ENCODE measurements around the gene IL21R. TPM values are rescaled to one million over a fixed set of nuclear protein-coding genes. Genes with fewer than 3 reads are reported as not detected.
"Not testable (repeated sequence)": the region's sequence is repeated elsewhere in the genome, so short reads cannot be mapped to it uniquely, and the experiment has no call there.

Gene IL21R
- total and polyA plus RNA-seq, 3 donors from 2014 or later: 0.31 to 2.3 (median 0.87) TPM

GRCh38 chr16:27389272-27389961 lies 12.6 kb upstream of the IL21R start:
- no peak overlapping the region for H3K27ac ChIP-seq
- no peaks in the 10 kb centered on the region for H3K27me3 ChIP-seq
- no peaks in the 10 kb centered on the region for H3K9me3 ChIP-seq
- H3K4me3 ChIP-seq: no peak overlapping the region
- no peaks in the 10 kb centered on the region for H3K4me1 ChIP-seq
- WGBS, 2 donors: 86 to 87% methylated on average over 8 of the region's 8 CpGs
- no peaks in the 10 kb centered on the region for H3K36me3 ChIP-seq (ENCODE audit: low read depth, missing control alignments)
- intact Hi-C loops (cut with DNase I; ENCODE audit: low total_unique reads): no loop called here
- DNase-seq: no peak
- TF ChIP-seq POLR2A (IDR thresholded peaks at IDR 0.05) (no peak), CTCF (IDR thresholded peaks at IDR 0.05) (no peak)

DNA sequence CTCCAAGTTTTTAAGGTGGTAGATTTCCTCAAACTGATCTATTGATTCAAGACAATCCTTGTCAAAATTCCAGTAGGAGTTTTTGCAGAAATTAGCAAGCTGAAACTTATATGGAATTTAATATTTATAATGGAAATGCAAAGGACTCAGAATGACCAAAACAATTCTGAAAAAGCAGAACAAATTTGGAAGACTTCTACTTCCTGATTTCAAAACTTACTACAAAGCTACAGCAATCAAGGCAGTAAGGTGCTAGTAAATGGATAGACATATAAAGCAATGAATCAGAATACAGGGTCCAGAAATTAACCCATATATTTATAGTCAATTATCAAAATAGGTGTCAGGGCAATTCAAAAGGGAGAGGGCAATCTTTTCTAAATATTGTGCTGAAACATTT lies 11.8 kb upstream of the IL21R start:
- no peak for TF ChIP-seq POLR2A (IDR thresholded peaks at IDR 0.05)
- no peak for TF ChIP-seq CTCF (IDR thresholded peaks at IDR 0.05)
- Histone ChIP-seq H3K27ac (no peak overlapping the region), H3K9me3 (no peaks in the 10 kb centered on the region), H3K4me1 (no peaks in the 10 kb centered on the region), H3K27me3 (no peaks in the 10 kb centered on the region), H3K4me3 (no peak overlapping the region), H3K36me3 (ENCODE audit: low read depth, missing control alignments) (no peaks in the 10 kb centered on the region)
- intact Hi-C loops (cut with DNase I; ENCODE audit: low total_unique reads): no loop called here
- no peak for DNase-seq

- no peaks in the 10 kb centered on the region for H3K4me1 ChIP-seq
- H3K27ac ChIP-seq: no peak overlapping the region
- TF ChIP-seq CTCF (IDR thresholded peaks at IDR 0.05): no peak
- no peak for TF ChIP-seq POLR2A (IDR thresholded peaks at IDR 0.05)
- no peaks in the 10 kb centered on the region for H3K27me3 ChIP-seq
- WGBS, 2 donors: 72 to 84% methylated on average over 1 of the region's 1 CpG
- DNase-seq: no peak
- no peaks in the 10 kb centered on the region for H3K36me3 ChIP-seq (ENCODE audit: low read depth, missing control alignments)
- intact Hi-C loops (cut with DNase I; ENCODE audit: low total_unique reads): no loop called here
- no peaks in the 10 kb centered on the region for H3K9me3 ChIP-seq
- no peak overlapping the region for H3K4me3 ChIP-seq
Observed at GRCh38 chr16:27392671-27393070, 9.3 kb upstream of the IL21R start.

DNA sequence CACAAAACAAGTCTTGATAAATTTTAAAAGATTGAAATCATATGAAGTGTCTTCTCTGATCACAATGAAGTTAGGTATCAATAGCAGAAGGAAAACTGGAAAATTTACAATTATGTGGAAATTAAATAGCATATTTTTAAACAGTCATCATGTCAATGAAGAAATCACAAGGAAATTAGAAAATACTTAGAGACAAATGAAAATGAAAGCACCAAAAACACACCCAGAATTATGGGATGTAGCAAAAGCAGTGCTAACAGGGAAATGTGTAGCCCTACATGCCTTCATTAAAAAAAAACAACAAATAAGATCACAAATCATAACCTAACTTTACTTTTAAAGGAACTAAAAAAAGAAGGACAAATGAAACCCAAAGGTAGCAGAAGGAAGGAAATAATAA lies 7.5 kb upstream of the IL21R start:
- no peaks in the 10 kb centered on the region for H3K4me1 ChIP-seq
- H3K9me3 ChIP-seq: no peaks in the 10 kb centered on the region
- DNase-seq: no peak
- no peaks in the 10 kb centered on the region for H3K27me3 ChIP-seq
- TF ChIP-seq CTCF (IDR thresholded peaks at IDR 0.05) (no peak), POLR2A (IDR thresholded peaks at IDR 0.05) (no peak)
- H3K36me3 ChIP-seq (ENCODE audit: low read depth, missing control alignments): no peaks in the 10 kb centered on the region
- intact Hi-C loops (cut with DNase I; ENCODE audit: low total_unique reads): no loop called here
- no peak overlapping the region for H3K4me3 ChIP-seq
- no peak overlapping the region for H3K27ac ChIP-seq

DNA sequence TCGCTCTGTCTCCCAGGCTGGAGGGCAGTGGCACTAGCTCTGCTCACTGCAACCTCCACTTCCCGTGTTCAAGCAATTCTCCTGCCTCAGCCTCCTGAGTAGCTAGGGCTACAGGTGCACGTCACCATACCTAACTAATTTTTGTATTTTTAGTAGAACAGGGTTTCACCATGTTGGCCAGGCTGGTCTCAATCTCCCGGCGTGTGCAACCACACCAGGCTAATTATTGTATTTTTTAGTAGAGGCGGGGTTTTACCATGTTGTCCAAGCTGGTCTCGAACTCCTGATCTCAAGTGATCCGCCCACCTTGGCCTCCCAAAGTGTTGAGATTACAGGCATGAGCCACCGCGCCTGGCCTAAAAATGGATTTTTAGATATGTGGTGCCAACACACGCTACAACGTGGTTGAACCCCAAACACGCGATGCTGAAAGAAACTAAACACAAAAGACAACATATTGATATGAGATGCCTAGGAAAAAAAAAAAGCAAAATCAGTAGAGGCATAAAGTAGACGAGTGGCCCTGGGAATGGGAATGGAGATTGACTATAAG lies 3.6 kb upstream of the IL21R start:
- intact Hi-C loops (cut with DNase I; ENCODE audit: low total_unique reads); H3K27me3 ChIP-seq; H3K9me3 ChIP-seq; H3K27ac ChIP-seq; H3K4me1 ChIP-seq; DNase-seq; H3K36me3 ChIP-seq (ENCODE audit: low read depth, missing control alignments); H3K4me3 ChIP-seq: not testable (repeated sequence)
- WGBS, 2 donors: 90% methylated on average over 15 of the region's 15 CpGs
